GM10248 (cell line): ENCODE results near the gene ONECUT3.

Experiments
- CTCF ChIA-PET: fragments of 300-600 bp; sonication (Branson Sonifier 250); formaldehyde crosslinking; extraction: SDS; loops from one replicate; lab custom pipeline; 2021; ENCODE audit warnings: antibody characterized with exemption; lab: Yijun Ruan, JAX
- POLR2A ChIA-PET: fragments of 350-650 bp; sonication (Branson Sonifier 250); formaldehyde crosslinking; extraction: SDS; loops from one replicate; lab custom pipeline; 2020; ENCODE audit warnings: antibody characterized with exemption; lab: Yijun Ruan, JAX
- DNase-seq: peaks from one replicate; pipeline ENCODE4 v3.0.0; 2012; ENCODE audit errors: extremely low spot score
- CTCF ChIP-seq: IDR thresholded peaks from 2 replicates; pipeline ENCODE4 v1.5.1; 2012; ENCODE audit warnings: mild to moderate bottlenecking, low read depth; ENCODE audit errors: extremely low read depth, missing control alignments, control extremely low read depth

Gene ONECUT3

DNA sequence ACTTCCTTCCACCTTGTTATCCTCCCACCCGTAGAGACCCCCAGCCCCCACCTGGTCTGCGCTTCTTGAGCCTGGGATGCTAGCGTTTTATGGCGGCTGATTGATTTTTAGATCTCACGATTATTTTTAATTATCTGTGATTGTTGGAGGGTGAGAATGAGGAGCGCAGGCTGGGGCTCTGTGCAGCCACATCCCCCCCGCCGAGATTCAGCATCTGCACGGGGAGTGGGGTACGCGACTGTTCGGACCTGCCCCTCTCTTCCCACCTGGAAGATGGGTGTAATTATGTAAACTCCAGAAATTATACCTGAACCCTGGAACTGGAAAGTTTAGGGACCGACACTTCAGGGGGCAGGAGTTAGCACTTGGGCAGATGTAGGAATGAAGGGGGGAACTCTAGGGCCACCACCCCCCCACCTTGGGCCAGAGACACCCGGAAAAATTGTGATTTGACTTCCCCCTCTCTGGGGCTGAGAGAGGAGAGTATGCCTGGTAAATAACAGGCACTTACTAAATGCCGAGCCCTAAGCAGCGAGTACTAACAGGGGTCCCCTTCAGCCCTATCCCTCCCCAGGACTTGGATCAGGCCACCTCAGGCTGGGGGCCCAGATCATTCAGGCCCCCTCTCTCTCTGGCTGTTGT, 1.8 kb upstream of the ONECUT3 start:
- CTCF ChIA-PET: interaction anchor here (1.2 to 1.3 kb wide), 2 partner anchors 75 to 79 kb away, joined by 3 to 6 read pairs; no protein-coding TSS in a partner anchor
- POLR2A ChIA-PET: no interaction called here
- no peak for TF ChIP-seq CTCF
- no peak for DNase-seq

DNA sequence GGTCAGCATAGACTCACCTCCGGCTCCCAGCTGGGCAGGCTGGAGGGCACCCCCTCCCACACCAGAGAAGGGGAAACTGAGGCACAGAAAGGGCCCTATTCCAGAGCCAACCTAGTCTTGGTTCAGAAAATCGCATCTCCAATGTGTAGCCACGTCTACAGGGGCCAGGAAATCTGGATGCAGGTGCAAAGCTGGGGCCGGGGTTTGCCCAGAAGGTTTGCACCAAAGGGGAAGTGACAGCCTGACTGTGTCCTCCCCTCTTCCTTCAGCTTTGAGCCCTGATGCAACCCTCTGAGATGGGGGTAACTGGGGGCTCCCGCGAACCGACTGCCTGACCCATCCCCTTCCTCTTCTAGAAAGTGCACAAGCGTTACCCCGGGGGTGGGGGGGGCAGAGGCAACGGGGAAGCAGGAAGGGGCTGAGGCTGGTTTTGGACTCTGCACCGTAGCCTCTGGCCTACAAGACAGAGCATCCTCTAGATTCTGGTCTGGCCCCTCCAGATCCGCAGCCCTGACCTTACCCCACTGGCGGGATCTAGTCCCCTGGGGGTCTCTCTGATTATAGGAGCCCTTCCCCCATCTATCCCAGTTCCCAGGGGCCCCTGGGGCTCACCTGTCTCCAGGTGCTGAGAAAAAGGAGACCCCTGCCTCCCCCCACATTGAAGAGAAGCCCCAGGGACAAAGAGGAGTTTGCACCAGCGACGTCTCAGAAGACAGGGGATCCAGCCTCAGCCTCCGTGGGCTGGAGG, 1.1 kb upstream of the ONECUT3 start:
- ChIA-PET CTCF (no interaction called here), POLR2A (no interaction called here)
- TF ChIP-seq CTCF: no peak
- no peak for DNase-seq

- ChIA-PET POLR2A (no interaction called here), CTCF (interaction anchor here (2.5 kb wide), 1 partner anchor 11 kb away, joined by 7 read pairs; no protein-coding TSS in a partner anchor)
- no peak for TF ChIP-seq CTCF
- no peak for DNase-seq
Measured at GRCh38 chr19:1754018-1754635, 821 bp downstream of the ONECUT3 start.

DNA sequence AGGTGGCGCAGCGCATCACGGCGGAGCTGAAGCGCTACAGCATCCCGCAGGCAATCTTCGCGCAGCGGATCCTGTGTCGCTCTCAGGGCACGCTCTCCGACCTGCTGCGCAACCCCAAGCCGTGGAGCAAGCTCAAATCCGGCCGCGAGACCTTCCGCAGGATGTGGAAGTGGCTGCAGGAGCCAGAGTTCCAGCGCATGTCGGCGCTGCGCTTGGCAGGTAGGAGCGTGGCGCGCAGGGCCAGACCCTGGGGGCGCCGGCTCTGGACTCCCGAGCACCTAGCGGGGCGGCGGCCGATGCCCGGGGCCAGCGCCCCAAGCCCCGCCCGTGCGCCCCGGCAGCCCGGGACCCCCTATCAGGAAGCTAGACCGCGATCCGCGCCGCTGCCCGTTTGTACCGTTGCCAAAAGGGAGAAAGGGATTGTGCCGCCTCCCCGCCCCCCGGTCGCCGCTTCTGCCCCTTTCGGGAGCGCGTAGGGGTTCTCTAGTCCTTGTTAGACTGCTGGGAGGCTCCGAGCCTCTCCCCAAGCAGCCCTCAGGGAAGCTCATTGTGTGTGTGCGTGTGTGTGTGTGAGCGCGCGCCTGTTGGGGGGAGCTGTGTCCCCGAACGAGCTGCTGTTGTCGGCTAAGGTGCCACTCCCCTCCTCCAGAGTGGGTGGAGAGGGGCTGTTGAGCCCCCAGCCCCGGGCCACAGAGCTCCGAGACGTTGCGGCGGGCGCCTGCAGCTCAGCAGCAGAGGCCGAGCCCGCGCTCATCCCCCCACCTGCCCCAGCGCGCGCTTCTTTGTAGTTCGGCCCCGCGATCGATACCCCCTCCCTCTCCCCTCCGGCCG, 1.5 kb downstream of the ONECUT3 start:
- ChIA-PET POLR2A (no interaction called here), CTCF (interaction anchor here (1.0 to 2.5 kb wide), 2 partner anchors 10 to 83 kb away, joined by 3 to 7 read pairs; no protein-coding TSS in a partner anchor)
- no peak for TF ChIP-seq CTCF
- DNase-seq: no peak

DNA sequence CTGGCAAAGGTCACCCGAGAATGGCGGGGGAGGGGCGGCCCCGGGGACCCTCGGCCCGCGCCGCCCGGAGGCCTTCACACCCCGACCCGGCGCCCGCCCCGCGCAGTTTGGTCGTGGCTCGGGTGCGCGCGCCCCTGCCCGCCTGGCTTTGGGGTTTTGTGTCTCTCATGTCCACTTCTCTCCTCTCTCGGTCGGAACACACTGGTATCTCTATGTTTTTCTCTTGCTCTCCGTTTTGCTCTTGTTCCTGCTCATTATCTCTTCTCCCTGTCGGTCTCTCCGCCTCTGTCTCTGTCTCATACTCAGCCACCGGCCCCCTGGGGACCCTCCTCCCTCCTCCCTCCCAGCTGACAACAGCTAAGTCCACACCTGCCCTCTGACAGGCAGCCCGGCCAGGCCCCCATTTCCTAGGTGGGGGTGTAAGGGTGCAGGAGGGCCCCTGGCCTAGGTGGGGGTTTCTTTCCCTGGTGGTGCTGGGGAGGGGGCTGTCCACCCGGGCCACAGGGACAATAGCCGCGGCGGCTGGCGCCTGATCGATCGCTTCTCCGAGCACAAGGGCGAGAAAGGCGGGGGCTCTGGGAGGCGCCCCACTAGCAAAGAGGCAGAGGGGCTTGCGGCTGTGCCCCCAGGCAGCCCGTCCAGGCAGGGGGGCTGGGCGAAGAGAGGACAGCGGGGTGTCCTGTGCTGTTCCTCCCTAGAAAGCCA, 2.3 kb downstream of the ONECUT3 start:
- no peak for DNase-seq
- ChIA-PET CTCF (interaction anchor here (1.0 to 2.5 kb wide), 2 partner anchors 9 to 83 kb away, joined by 3 to 7 read pairs; no protein-coding TSS in a partner anchor), POLR2A (no interaction called here)
- no peak for TF ChIP-seq CTCF
